ENCODE results near the gene PCDH1. TPM values are rescaled to one million over a fixed set of nuclear protein-coding genes. Genes with fewer than 3 reads are reported as not detected.

Gene PCDH1
- polyA plus RNA-seq, 1 experiment, result 0.12 TPM

- H3K4me3 ChIP-seq (ENCODE audit: low read depth, low read length), result no peak overlapping the region
- no peaks in the 10 kb centered on the region; the same call in 1 of the 2 replicates for H3K9me3 ChIP-seq (ENCODE audit: control insufficient read depth, insufficient read depth, low read length)
- peak; percentile 33 for DNase-seq (ENCODE audit: low read depth, low spot score)
- ChIA-PET CTCF (interaction anchor here (2.0 kb wide), 1 partner anchor 154 kb away, joined by 5 read pairs; no protein-coding TSS in a partner anchor), POLR2A (no interaction called here)
- TF ChIP-seq, protein P1, sequence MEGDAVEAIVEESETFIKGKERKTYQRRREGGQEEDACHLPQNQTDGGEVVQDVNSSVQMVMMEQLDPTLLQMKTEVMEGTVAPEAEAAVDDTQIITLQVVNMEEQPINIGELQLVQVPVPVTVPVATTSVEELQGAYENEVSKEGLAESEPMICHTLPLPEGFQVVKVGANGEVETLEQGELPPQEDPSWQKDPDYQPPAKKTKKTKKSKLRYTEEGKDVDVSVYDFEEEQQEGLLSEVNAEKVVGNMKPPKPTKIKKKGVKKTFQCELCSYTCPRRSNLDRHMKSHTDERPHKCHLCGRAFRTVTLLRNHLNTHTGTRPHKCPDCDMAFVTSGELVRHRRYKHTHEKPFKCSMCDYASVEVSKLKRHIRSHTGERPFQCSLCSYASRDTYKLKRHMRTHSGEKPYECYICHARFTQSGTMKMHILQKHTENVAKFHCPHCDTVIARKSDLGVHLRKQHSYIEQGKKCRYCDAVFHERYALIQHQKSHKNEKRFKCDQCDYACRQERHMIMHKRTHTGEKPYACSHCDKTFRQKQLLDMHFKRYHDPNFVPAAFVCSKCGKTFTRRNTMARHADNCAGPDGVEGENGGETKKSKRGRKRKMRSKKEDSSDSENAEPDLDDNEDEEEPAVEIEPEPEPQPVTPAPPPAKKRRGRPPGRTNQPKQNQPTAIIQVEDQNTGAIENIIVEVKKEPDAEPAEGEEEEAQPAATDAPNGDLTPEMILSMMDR (IDR thresholded peaks at IDR 0.05; ENCODE audit: low read depth, low read length), result no peak
- no peak overlapping the region for H3K27ac ChIP-seq (ENCODE audit: low read depth, low read length)
- H3K27me3 ChIP-seq (ENCODE audit: control insufficient read depth, insufficient read depth, low read length), result peaks cover 6% of the 10 kb centered on the region
These were observed 32.2 kb downstream of the PCDH1 start for GRCh38 chr5:141846031-141846430.

DNA sequence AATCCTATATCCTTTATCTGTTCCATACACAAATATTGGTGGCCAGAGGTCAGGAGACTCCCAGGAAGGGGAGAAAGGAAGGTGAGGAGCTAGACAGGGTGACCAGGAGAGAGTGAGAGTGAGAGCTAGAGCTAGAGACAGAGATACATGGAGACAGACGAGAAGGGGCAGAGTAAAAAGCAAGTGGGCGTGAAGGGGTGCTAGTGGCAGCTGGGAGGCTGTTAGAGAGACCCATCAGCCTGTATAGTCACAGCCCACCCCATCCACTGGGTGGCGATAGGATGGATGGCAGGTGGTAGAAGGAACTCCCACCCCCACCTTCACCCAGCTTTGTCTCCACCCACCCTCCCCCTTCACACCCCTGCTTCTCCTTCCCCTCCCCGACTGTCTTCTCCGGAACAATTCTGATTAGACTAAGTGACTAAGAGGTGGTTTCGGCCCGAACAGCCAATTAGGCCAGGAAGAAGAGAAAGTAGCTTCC lies 32.8 kb downstream of the PCDH1 start:
- POLR2A ChIA-PET, result no interaction called here
- H3K27me3 ChIP-seq (ENCODE audit: control insufficient read depth, insufficient read depth, low read length), result peaks cover 6% of the 10 kb centered on the region
- H3K9me3 ChIP-seq (ENCODE audit: control insufficient read depth, insufficient read depth, low read length), result no peaks in the 10 kb centered on the region; the same call in 1 of the 2 replicates
- H3K4me3 ChIP-seq (ENCODE audit: low read depth, low read length), result no peak overlapping the region
- CTCF ChIA-PET, result interaction anchor here (2.0 kb wide), 1 partner anchor 153 kb away, joined by 5 read pairs; no protein-coding TSS in a partner anchor
- DNase-seq (ENCODE audit: low read depth, low spot score), result no peak
- H3K27ac ChIP-seq (ENCODE audit: low read depth, low read length), result no peak overlapping the region
- TF ChIP-seq, protein P1 (IDR thresholded peaks at IDR 0.05; ENCODE audit: low read depth, low read length), result no peak

GRCh38 chr5:141844414-141845097 lies 33.7 kb downstream of the PCDH1 start:
- Histone ChIP-seq H3K4me3 (ENCODE audit: low read depth, low read length) (no peak overlapping the region), H3K9me3 (ENCODE audit: control insufficient read depth, insufficient read depth, low read length) (no peaks in the 10 kb centered on the region), H3K27me3 (ENCODE audit: control insufficient read depth, insufficient read depth, low read length) (peaks cover 6% of the 10 kb centered on the region), H3K27ac (ENCODE audit: low read depth, low read length) (no peak overlapping the region)
- TF ChIP-seq, protein P1 (IDR thresholded peaks at IDR 0.05; ENCODE audit: low read depth, low read length), result no peak
- ChIA-PET POLR2A (no interaction called here), CTCF (no interaction called here)
- no peak for DNase-seq (ENCODE audit: low read depth, low spot score)

DNA sequence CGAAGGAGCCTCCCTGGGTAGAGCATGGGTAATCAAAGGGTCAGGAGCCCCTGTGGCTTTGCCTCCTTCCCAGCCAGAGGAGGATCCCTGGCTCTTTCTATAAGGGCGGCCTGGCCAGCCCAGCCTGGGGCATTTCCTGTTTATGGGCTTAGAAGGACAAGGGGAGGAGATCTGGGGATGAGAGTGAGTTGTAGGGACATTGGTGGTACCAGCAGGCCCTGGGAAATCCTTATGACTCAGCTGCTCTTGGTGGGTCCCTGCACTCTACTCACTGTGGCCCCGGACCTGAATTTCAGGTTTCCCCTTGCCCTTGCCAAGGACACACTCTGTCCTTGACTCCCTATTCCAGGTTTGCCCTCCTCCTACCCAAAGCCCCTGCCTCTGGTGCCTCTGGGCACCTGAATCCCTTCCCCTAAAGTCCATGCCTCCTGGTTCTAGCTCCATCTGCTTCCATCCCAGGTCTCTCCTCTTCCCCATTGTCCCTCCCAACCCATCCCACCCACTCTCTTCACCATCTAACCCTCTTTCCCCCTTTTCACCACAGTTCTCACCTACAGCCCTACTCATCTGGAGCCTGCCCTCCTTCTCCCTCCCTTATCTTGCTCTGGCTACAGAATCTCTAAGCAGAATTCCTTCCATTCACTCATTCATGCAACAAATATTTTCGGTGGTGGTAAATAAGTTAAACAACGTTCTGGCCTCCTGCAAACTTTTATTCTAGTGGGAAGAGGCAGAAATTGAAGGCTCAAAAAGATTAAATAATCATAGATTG lies 34.9 kb downstream of the PCDH1 start:
- Histone ChIP-seq H3K27me3 (ENCODE audit: control insufficient read depth, insufficient read depth, low read length) (peaks cover 6% of the 10 kb centered on the region), H3K27ac (ENCODE audit: low read depth, low read length) (no peak overlapping the region), H3K4me3 (ENCODE audit: low read depth, low read length) (no peak overlapping the region), H3K9me3 (ENCODE audit: control insufficient read depth, insufficient read depth, low read length) (no peaks in the 10 kb centered on the region)
- ChIA-PET CTCF (no interaction called here), POLR2A (no interaction called here)
- TF ChIP-seq, protein P1 (IDR thresholded peaks at IDR 0.05; ENCODE audit: low read depth, low read length), result no peak
- DNase-seq (ENCODE audit: low read depth, low spot score), result no peak

All from AG04450 (cell line).